Measurements from ENCODE around the gene IFI27L2. TPM values are rescaled to one million over a fixed set of nuclear protein-coding genes. Genes with fewer than 3 reads are reported as not detected.

The IFI27L2 gene
- total and polyA plus RNA-seq, 2 experiments from 2014 or later = 91.5 to 95.1 TPM

DNA sequence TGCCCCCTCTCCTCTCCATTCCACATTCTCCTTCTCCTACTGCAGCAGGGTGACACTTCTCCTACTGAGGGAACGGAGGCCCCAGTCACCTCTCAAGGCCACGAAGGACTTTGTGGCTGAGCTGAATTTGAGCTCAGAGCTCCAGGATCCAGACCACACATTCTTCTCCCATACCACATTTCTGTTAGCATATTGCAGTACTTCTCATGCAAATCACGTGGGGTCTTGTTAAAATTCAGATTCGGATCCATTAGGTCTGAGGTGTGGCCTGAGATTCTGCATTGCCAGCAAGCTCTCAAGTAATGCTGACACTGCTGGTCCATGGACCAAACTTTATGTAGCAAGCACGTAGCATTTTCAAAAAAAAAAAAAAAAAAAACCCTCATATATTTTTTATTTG is 9.6 kb upstream of the IFI27L2 start:
- Histone ChIP-seq H3K4me3 (no peak overlapping the region), H2AFZ (no peak overlapping the region), H3K4me2 (no peak overlapping the region), H3K36me3 (replicated peaks; ENCODE audit: insufficient read depth, low read depth) (no peaks in the 10 kb centered on the region), H3K4me1 (ENCODE audit: insufficient read depth) (no peaks in the 10 kb centered on the region), H3K27ac (no peak overlapping the region), H3K9me2 (replicated peaks; ENCODE audit: insufficient read depth) (no peaks in the 10 kb centered on the region), H3K79me2 (no peaks in the 10 kb centered on the region), H3K27me3 (no peaks in the 10 kb centered on the region), H4K20me1 (ENCODE audit: insufficient read depth, poor library complexity, severe bottlenecking) (no peaks in the 10 kb centered on the region), H3K9me3 (ENCODE audit: low read depth) (no peaks in the 10 kb centered on the region)
- 83% methylated on average over 5 of the region's 5 CpGs for WGBS (ENCODE audit: low lambda C conversion rate, missing lambda C conversion rate)
- TF ChIP-seq EZH2phosphoT487 (IDR thresholded peaks at IDR 0.05; ENCODE audit: low read depth, severe bottlenecking, unreplicated experiment) = no peak
- no peak for DNase-seq (ENCODE audit: low spot score)

DNA sequence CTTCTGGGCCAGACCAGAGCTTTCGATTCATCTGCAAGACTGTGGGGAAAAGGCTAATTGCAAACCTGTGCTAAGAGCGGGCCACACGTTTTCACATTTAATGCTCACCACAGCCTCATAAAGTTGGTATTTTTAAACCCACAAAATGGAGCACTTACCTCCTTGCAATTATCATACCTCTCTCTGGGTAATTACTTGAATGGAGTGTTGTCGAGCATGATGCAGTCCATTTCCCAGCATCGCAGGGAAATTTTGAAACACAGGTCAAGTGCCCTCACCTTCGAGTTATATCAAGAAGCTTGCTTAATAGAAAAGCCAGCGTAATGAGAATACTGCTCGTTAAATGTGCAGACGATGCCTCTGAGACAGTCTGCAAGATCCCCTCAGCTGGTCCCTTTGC is 8.8 kb upstream of the IFI27L2 start:
- WGBS (ENCODE audit: low lambda C conversion rate, missing lambda C conversion rate) = 67% methylated on average over 9 of the region's 9 CpGs
- Histone ChIP-seq H3K9me2 (replicated peaks; ENCODE audit: insufficient read depth) (no peaks in the 10 kb centered on the region), H3K4me2 (no peak overlapping the region), H3K27me3 (no peaks in the 10 kb centered on the region), H3K4me3 (no peak overlapping the region), H3K36me3 (replicated peaks; ENCODE audit: insufficient read depth, low read depth) (no peaks in the 10 kb centered on the region), H3K79me2 (no peaks in the 10 kb centered on the region), H4K20me1 (ENCODE audit: insufficient read depth, poor library complexity, severe bottlenecking) (no peaks in the 10 kb centered on the region), H3K9me3 (ENCODE audit: low read depth) (no peaks in the 10 kb centered on the region), H3K27ac (no peak overlapping the region), H3K4me1 (ENCODE audit: insufficient read depth) (no peaks in the 10 kb centered on the region), H2AFZ (no peak overlapping the region)
- TF ChIP-seq EZH2phosphoT487 (IDR thresholded peaks at IDR 0.05; ENCODE audit: low read depth, severe bottlenecking, unreplicated experiment) (no peak), EZH2 (IDR thresholded peaks at IDR 0.05; ENCODE audit: borderline replicate concordance) (no peak)
- TF ChIP-seq, protein P1, sequence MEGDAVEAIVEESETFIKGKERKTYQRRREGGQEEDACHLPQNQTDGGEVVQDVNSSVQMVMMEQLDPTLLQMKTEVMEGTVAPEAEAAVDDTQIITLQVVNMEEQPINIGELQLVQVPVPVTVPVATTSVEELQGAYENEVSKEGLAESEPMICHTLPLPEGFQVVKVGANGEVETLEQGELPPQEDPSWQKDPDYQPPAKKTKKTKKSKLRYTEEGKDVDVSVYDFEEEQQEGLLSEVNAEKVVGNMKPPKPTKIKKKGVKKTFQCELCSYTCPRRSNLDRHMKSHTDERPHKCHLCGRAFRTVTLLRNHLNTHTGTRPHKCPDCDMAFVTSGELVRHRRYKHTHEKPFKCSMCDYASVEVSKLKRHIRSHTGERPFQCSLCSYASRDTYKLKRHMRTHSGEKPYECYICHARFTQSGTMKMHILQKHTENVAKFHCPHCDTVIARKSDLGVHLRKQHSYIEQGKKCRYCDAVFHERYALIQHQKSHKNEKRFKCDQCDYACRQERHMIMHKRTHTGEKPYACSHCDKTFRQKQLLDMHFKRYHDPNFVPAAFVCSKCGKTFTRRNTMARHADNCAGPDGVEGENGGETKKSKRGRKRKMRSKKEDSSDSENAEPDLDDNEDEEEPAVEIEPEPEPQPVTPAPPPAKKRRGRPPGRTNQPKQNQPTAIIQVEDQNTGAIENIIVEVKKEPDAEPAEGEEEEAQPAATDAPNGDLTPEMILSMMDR (IDR thresholded peaks at IDR 0.05; ENCODE audit: poor library complexity) = no peak
- DNase-seq (ENCODE audit: low spot score) = no peak

GRCh38 chr14:94136575-94137331 is 7.3 kb upstream of the IFI27L2 start:
- Histone ChIP-seq H4K20me1 (ENCODE audit: insufficient read depth, poor library complexity, severe bottlenecking) (no peaks in the 10 kb centered on the region), H3K9me2 (replicated peaks; ENCODE audit: insufficient read depth) (no peaks in the 10 kb centered on the region), H3K4me3 (no peak overlapping the region), H3K36me3 (replicated peaks; ENCODE audit: insufficient read depth, low read depth) (no peaks in the 10 kb centered on the region), H3K27me3 (no peaks in the 10 kb centered on the region), H3K9me3 (ENCODE audit: low read depth) (no peaks in the 10 kb centered on the region), H3K27ac (no peak overlapping the region), H3K4me2 (no peak overlapping the region), H3K4me1 (ENCODE audit: insufficient read depth) (no peaks in the 10 kb centered on the region), H2AFZ (peak overlapping the region; percentile 43), H3K79me2 (no peaks in the 10 kb centered on the region)
- peak; percentile 88 for DNase-seq (ENCODE audit: low spot score)
- whole genome bisulfite sequencing (ENCODE audit: low lambda C conversion rate, missing lambda C conversion rate) = 35% methylated on average over 18 of the region's 18 CpGs
- TF ChIP-seq, protein P1 (IDR thresholded peaks at IDR 0.05; ENCODE audit: poor library complexity) = peak; percentile 93
- TF ChIP-seq EZH2phosphoT487 (IDR thresholded peaks at IDR 0.05; ENCODE audit: low read depth, severe bottlenecking, unreplicated experiment) = no peak

- no peak for DNase-seq (ENCODE audit: low spot score)
- no peaks in the 10 kb centered on the region for H3K79me2 ChIP-seq
- WGBS (ENCODE audit: low lambda C conversion rate, missing lambda C conversion rate) = 82% methylated on average over 4 of the region's 4 CpGs
- H3K4me3 ChIP-seq = no peak overlapping the region
- no peaks in the 10 kb centered on the region for H3K9me3 ChIP-seq (ENCODE audit: low read depth)
- H3K4me2 ChIP-seq = no peak overlapping the region
- H3K4me1 ChIP-seq (ENCODE audit: insufficient read depth) = no peaks in the 10 kb centered on the region
- H3K36me3 ChIP-seq (replicated peaks; ENCODE audit: insufficient read depth, low read depth) = no peaks in the 10 kb centered on the region
- TF ChIP-seq EZH2phosphoT487 (IDR thresholded peaks at IDR 0.05; ENCODE audit: low read depth, severe bottlenecking, unreplicated experiment) (no peak), EZH2 (IDR thresholded peaks at IDR 0.05; ENCODE audit: borderline replicate concordance) (no peak)
- TF ChIP-seq, protein P1 (IDR thresholded peaks at IDR 0.05; ENCODE audit: poor library complexity) = no peak
- no peaks in the 10 kb centered on the region for H3K27me3 ChIP-seq
- no peak overlapping the region for H2AFZ ChIP-seq
- H4K20me1 ChIP-seq (ENCODE audit: insufficient read depth, poor library complexity, severe bottlenecking) = no peaks in the 10 kb centered on the region
- H3K9me2 ChIP-seq (replicated peaks; ENCODE audit: insufficient read depth) = no peaks in the 10 kb centered on the region
- H3K27ac ChIP-seq = no peak overlapping the region
Observed at GRCh38 chr14:94135476-94135875, 6.1 kb upstream of the IFI27L2 start.
